Placental pericyte (primary cell): ENCODE data around the gene TSFM. TPM values are rescaled to one million over a fixed set of nuclear protein-coding genes. Genes with fewer than 3 reads are reported as not detected.

Experiments
- small RNA-seq: library from RNA; depleted of rRNA; stranded (forward); fragments of <200 nt; gene quantifications from one replicate; pipeline ENCODE3, GENCODE V24; 2012; ENCODE audit warnings: low replicate concordance
- total RNA-seq: library from RNA; depleted of rRNA; stranded (reverse); fragments of >200 nt; gene quantifications from 2 replicates; pipeline ENCODE4 v1.2.3, GENCODE V29; 2012

Gene TSFM
- total RNA-seq, result 18.2 and 19.5 TPM in 2 replicates

DNA sequence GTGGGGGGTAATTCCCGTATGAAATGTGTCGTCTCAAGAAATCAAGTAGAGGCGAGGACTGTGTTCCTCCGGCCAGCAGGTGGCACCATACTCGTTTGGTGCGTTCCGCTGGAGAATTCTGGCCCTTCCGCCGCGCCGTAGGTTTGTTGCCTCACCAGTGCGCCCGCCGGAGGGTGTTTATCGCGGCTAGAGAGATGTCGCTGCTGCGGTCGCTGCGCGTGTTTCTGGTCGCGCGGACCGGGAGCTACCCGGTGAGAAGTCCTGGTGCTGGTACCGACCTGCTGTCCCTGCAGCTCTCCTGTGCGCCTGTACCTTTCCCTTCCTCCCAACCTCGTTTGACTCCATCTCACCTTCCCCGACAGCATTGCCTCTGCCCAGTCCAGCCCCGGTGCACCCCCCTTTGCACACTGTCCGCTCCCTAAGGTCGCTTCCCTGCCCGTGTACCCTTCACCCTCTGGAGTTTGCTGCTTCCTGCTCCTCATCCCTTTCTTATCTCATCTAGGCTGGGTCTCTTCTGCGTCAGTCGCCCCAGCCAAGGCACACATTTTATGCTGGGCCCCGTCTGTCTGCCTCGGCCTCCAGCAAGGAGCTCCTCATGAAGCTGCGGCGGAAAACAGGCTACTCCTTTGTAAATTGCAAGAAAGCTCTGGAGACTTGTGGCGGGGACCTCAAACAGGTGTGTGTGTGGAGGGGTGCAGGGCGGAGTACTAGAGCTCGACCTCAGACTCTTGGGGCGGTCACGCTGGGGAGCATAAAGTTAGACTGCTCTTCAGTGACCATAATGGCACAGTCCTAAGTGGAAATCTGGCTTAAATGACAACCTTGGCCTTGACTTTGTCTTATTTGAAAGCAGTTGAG is at the start of gene TSFM:
TSFM (plus strand) TSS at position 180 of the 858 bp plus-strand sequence; CDS start at position 195, 15 bp downstream.

DNA sequence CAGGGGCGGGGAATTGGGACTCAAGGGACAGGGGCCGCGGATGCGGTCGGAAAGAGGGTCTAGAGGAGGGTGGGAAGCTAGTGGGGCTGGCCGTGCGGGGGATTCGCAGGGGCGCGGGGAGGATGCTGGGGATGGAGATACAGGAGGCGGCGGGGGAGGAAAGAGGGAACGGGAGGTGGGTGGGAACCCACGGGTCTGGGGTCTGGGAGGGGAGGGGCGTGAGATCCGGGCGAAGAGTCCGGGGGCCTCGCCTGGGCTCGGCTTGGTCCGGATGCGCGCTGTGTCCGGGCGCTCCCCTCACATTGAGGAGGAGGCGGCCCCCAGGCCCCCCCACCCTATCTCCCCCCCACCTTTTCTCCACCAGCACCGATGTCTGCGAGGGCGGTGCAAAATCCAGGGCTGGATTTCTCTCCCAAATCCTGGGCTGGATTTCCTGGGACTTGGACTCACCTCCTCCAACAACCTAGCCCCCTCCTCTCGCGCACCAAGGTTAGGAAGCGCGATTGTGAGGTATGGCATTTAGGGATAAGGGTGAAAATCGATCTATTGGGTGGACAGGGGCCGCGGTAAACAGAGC is 43.8 kb upstream of the TSFM start, which contains the start of gene AGAP2:
AGAP2 (minus strand) TSS at position 82 of the 577 bp plus-strand sequence. CDS start 496 bp downstream, outside the sequence.

DNA sequence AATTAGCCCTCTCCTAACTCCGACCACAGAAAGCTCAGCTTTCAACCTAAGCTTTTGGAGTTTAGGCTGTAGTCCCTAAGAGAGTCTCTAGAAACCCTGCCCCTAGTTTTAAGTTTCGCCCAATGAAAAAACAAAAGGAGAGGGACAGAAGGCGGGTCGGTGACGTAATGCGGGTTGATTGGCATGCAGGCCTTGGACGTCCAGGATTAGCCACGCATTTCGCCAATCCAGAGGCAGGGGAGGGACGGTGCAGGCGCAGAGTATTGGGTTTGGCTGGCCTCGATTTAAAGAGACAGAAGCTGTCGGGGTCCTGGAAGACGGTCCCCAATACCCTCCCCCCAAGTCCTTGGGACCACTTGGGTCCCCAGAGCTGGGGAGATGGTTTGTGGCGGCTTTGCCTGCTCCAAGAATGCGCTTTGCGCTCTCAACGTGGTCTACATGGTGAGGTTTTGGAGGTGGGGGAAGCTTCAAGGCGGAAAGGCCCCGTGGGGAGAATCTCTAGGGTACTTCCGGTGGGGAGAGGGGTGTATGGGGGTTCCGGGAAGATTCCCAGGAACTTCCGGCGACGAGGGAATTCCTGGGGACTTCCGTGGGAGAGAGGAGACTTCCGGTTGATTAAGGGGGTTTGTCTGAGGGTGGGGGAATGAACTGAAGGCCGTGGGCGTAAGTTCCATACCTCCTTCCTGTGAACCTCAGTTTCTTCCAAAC is 37.7 kb upstream of the TSFM start, which contains the start of gene TSPAN31:
TSPAN31 (plus strand) TSS at position 263 of the 708 bp plus-strand sequence; CDS start at position 379, 116 bp downstream.

DNA sequence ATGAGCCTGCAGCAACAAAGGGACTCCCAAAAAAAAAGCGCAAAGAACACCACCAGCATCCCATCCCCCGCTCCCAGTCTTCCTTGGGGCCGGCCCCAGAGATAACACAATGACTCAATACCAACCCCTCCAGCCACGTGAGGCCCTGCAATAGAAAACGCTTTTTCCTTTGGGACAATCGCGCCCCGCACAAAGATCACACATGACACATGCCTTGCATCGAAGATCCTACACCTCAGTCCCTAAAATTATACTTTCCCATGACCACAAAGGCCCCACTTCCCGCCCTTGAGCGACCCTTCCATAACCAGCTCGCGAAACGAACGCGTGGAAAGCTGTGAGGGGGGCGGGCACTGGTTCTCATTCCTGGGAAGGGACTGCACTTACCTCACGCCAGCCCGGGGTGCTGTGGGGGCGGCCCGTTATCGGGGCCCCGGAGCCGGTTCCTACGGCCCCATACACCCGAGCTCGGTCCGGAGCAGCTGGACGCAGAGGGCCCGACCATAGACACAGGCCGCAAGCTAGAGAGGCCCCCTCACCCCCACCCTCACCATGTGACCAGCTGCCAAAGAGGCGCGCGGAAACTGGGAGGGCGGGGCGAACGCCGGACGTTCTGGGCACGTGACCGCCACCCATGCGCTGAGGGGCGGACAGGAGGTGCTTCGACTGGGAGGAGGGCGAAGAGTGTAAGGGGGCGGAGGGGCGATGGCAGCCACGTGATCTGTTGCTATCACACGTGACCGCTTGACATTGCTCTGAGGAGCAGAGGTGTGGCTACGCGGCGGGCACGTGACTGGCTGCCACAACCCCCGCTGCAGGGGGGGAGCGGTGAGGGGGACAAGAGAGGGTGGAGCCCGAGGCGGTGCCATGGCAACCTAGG is 30.6 kb upstream of the TSFM start, which contains the start of gene CDK4:
CDK4 (minus strand) TSS at position 523 of the 880 bp plus-strand sequence. CDS start 593 bp downstream, outside the sequence.

DNA sequence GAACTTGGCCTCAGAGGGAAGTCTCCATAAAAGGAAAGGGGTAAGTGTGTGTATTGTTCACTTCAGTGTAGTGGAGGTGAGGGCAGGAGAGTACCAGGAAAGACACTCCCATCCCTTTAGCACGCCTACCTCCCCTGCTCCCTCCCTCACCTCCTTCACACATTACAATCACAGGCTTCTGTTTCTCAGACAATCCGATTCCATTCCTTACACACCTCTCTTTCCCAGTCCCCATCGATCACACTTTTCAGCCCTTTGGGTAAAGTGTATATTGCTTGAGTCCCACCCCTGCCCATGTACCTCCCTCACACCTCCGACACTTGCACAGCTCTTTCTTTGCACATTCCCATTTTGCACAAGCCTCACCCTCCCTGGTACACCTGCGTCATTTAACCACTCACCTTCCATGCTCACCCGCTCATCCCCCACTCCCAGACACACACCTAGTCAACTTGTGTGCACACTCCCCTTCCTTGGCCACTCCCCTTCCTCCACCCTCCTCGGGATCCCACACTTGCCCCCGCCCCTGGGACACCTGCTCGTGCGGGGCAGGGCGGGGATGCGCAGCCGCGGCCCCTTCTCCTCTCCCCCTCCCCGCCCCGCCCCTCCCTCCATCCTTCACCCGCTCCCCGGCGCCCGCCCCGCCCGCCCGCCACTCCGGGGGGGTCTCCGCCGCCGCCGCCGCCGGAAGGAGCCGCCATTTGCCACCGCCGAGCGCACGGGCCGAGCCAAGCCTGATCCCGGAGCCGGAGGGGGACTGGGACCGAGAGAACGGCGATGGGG is 28.0 kb upstream of the TSFM start, which contains the start of gene MARCHF9:
MARCHF9 (plus strand) TSS at position 693 of the 783 bp plus-strand sequence. CDS start 426 bp downstream, outside the sequence.

DNA sequence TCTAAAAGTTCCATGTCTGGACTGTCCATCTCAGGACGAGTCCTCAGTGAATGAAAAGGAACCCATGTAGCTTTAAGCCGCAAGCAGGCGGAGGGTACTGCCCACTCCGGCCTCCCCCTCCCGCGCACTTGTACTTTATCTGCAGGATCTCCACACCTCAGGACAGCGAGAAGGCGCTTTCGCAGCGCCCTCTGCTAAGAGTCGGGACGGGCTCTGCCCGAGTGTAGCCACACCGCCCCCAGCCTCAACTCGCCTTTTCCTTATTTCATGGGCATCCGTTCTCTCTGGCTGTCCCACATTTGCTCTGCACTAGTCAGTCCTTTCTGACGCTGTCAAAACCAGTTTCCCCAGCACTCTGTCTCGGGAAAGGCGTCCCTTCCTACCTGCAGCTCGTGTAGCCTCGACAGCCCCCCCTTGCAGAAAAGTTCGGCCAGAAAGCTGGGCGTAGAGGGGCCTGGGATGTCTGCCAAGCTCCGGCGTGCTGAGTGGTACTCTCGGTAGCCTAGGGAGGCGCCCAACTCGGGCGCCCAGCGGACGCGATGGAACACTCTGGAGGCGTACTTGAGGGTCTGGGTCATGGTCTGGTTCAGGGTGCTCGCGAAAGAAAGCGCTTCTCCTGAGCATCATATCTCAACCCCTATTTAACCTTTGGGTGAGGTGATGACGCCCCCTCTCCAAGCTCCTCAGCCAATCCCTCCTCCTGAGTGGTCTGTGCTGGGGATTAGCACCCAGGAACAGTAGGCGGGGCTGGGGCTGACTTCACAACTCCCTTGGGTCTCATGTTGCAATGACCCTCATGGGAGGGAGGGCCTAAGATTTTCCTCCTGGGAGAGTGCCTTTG is 15.9 kb upstream of the TSFM start, which contains the start of gene CYP27B1:
CYP27B1 (minus strand) TSS at position 615 of the 841 bp plus-strand sequence; CDS start at position 578, 37 bp downstream.

DNA sequence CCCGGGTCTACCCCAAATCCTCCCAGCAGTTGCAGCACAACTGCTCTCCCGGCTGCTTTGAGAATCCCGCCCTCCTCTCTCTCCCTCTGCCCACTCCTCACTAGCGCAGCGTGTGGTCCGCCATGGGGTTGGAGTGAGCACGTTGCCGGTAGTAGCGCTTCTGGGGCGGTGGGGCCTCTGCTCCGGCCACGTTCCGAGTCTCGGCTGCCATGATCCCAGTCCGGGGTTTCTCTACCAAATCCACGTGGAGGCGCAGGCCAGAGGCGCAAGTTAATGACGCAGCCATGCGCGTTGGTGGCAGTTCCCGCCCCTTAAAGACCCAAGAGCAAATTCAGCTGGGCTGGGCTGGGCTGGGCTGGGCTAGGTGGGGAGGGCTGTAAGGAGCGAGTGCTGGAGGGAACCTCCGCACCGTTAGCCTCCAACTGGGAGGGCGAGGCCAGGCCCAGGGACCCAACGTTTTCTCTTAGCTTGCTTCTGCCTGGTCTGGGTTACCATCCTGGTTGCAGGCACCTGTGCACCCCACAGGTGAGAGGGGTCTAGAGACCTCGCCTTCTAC is 10.6 kb upstream of the TSFM start, which contains the start of gene METTL1:
METTL1 (minus strand) TSS at position 233 of the 556 bp plus-strand sequence; CDS start at position 211, 22 bp downstream.

DNA sequence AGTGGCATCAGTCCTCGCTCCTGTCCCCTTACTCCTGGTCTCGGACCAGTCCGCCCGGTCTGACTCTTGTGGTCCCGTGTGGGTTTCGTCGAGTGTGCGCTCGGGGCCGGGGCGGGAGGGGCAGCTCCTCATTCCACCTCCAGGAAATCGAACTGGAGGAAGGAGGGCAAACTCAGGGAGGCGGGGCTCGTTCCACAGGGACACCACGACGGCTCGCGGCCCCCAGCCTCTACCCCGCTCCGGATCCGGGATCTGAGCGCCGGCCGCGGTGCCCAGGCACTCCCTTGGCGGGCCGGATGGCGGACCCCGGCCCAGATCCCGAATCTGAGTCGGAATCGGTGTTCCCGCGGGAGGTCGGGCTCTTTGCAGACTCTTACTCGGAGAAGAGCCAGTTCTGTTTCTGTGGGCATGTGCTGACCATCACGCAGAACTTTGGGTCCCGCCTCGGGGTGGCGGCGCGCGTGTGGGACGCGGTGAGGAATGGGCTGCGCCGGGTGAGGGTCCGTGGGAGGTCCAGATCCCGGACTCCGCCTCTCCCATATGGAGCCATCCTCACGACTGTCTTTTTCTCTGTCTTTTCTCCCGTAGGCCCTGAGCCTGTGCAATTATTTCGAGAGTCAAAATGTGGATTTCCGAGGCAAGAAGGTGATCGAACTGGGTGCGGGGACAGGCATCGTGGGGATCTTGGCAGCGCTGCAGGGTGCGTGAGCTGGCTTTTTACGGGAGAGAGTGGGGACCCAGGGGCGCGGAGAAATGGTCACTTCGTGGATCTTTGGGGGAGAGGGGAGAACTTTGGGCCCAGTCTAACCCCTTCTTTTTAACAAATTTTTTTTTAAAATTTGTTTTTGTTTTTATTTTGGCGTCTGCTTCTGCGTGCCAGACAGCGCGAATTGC is 9.9 kb upstream of the TSFM start, which contains the start of gene EEF1AKMT3:
EEF1AKMT3 (plus strand) TSS at position 186 of the 894 bp plus-strand sequence; CDS start at position 297, 111 bp downstream.

DNA sequence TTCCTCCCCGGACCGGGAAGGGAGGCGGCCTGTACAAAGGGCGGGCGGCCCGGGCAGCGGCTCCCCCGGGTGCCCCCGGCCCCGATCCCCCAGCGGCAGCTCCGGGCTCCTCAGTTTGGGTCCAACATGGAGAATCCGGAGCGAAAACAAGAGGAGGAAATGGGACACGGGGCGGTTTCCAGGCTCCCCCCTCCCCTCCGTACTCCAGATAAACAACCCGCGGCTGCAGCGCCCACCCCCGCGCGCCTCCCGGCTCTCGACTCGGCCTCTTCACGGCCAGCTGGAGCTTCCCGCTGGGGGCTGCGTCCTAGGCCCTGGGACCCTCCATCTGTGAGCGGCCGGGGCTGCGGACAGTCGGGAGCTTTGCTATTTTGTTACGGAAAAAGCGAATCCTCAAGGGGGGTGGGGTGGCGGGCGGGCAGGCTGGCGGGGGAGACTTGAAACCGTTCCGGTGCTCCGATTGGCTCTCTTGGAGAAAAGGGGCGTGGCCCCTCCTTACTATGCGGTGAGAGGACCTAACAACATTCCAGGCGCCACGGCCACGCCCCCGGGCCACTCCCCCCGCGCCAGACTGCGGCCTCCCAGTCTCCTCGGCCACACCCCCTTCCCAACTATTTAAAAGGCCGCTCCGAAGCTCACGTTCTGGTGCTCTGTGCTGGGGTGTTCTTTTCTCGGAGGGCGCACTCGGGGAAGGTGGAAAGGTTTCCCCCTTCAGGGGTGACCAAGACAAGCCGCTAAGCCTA is 64.2 kb downstream of the TSFM start, which contains the start of gene CTDSP2:
CTDSP2 (minus strand) TSS at position 153 of the 743 bp plus-strand sequence. CDS start 294 bp downstream, outside the sequence.

Small RNAs within 50 kb of the gene (small RNA-seq; reads per million reads assigned to genes)
- gene MIR26A2 (2.5 reads per million, percentile 74 among the genes with 10 or more reads in this experiment), gene RNU6-1083P (not detected)

Other genes with a start within 250 kb of the TSFM start
- gene DCTN2, start 235.6 kb upstream of the TSFM start, total RNA-seq, result 106 and 107 TPM in 2 replicates
- gene KIF5A, start 232.7 kb upstream of the TSFM start, total RNA-seq, result under 0.01 and 0.14 TPM in 2 replicates
- 30.6 and 31.4 TPM in 2 replicates for gene PIP4K2C, start 191.6 kb upstream of the TSFM start, total RNA-seq
- gene DTX3, start 178.0 kb upstream of the TSFM start, total RNA-seq, result 21.2 and 22.5 TPM in 2 replicates
- gene ARHGEF25, start 171.4 kb upstream of the TSFM start, total RNA-seq, result 9.0 and 9.8 TPM in 2 replicates
- gene B4GALNT1, start 149.6 kb upstream of the TSFM start, total RNA-seq, result 2.8 and 5.3 TPM in 2 replicates
- 113 and 651 TPM in 2 replicates for gene OS9, start 88.7 kb upstream of the TSFM start, total RNA-seq
- 0.22 and 0.29 TPM in 2 replicates for gene AGAP2, start 44.0 kb upstream of the TSFM start, total RNA-seq
- gene TSPAN31, start 37.7 kb upstream of the TSFM start, total RNA-seq, result 34.6 and 44.8 TPM in 2 replicates
- gene CDK4, start 30.5 kb upstream of the TSFM start, total RNA-seq, result 301 and 304 TPM in 2 replicates
- gene MARCHF9, start 27.7 kb upstream of the TSFM start, total RNA-seq, result 1.6 and 5.3 TPM in 2 replicates
- 1.1 and 2.3 TPM in 2 replicates for gene CYP27B1, start 15.7 kb upstream of the TSFM start, total RNA-seq
- 12.5 and 12.7 TPM in 2 replicates for gene METTL1, start 10.7 kb upstream of the TSFM start, total RNA-seq
- gene EEF1AKMT3, start 10.2 kb upstream of the TSFM start, total RNA-seq, result 8.9 and 9.4 TPM in 2 replicates
- 1.3 and 3.1 TPM in 2 replicates for gene AVIL, start 35.9 kb downstream of the TSFM start, total RNA-seq
- gene CTDSP2, start 63.9 kb downstream of the TSFM start, total RNA-seq, result 102 and 186 TPM in 2 replicates
- 0.66 and 5.9 TPM in 2 replicates for gene ATP23, start 158.8 kb downstream of the TSFM start, total RNA-seq